A549 (cell line): ENCODE data around the gene CACTIN. TPM values are rescaled to one million over a fixed set of nuclear protein-coding genes. Genes with fewer than 3 reads are reported as not detected.

Experiments used
- ATAC-seq, 2 experiments: fragments of 200-7000 bp in 1 of 2; fragments of >200 bp in 1 of 2; cut with Nextera tagmentation in 1 of 2; cut with Tn5 transposase in 1 of 2; 3 replicates each; pipeline versions ENCODE4 v1.8.0 to v1.9.1; 2018 to 2020; ENCODE audit warnings: mild to moderate bottlenecking in 1 of 2, moderate library complexity in 1 of 2
- CTCF ChIA-PET: fragments of 300-600 bp; sonication (Branson Sonifier 250); formaldehyde crosslinking; extraction: SDS; loops from one replicate; lab custom pipeline; 2021; ENCODE audit warnings: antibody characterized with exemption, inconsistent platforms; lab: Yijun Ruan, JAX
- POLR2A ChIA-PET: fragments of 350-600 bp; formaldehyde crosslinking; extraction: SDS; loops from one replicate; lab custom pipeline; 2021; ENCODE audit warnings: antibody characterized with exemption, inconsistent platforms; lab: Yijun Ruan, JAX
- DNase-seq, 2 experiments: peaks; one replicate each; pipeline versions ENCODE4 v3.0.0 to v3.0.0-alpha.2; 2011 to 2016; ENCODE audit warnings: low read depth in 1 of 2, low spot score in 1 of 2
- FAIRE-seq: peaks from 2 replicates; lab custom pipeline; 2011; peaks lifted over from hg19 to GRCh38; lab: Jason Lieb, UNC
- H3K27ac ChIP-seq, 2 experiments: fragments of >200 bp; sonication (Bioruptor Twin); formaldehyde crosslinking; 3 replicates each; pipeline ENCODE4 v1.5.1; 2016 to 2017
- H3K4me1 ChIP-seq: fragments of >200 bp; sonication (Bioruptor Twin); formaldehyde crosslinking; 3 replicates; pipeline ENCODE4 v1.6.1; 2016
- H3K4me2 ChIP-seq: fragments of >200 bp; sonication (Bioruptor Twin); formaldehyde crosslinking; 3 replicates; pipeline ENCODE4 v1.6.1; 2016
- H3K4me3 ChIP-seq: fragments of >200 bp; sonication (Bioruptor Twin); formaldehyde crosslinking; 3 replicates; pipeline ENCODE4 v1.5.1; 2016
- H3K9me3 ChIP-seq: fragments of >200 bp; sonication (Bioruptor Twin); formaldehyde crosslinking; 3 replicates; pipeline ENCODE4 v1.6.1; 2016
- BCL3 ChIP-seq: fragments of >200 bp; sonication (Bioruptor Twin); formaldehyde crosslinking; IDR thresholded peaks from 3 replicates; pipeline ENCODE4 v1.6.1; 2016
- CEBPB ChIP-seq, 2 experiments: fragments of >200 bp in 1 of 2; sonication (Bioruptor Twin) in 1 of 2; formaldehyde crosslinking in 1 of 2; IDR thresholded peaks; 2 replicates each; pipeline ENCODE4 v1.6.1; 2012 to 2016
- CTCF ChIP-seq: fragments of >200 bp; sonication (Bioruptor Twin); formaldehyde crosslinking; IDR thresholded peaks from 3 replicates; pipeline ENCODE4 v1.5.1; 2016
- FOSB ChIP-seq: fragments of 250-450 bp; sonication (Bioruptor Pico); IDR thresholded peaks from 2 replicates; pipeline ENCODE4 v1.5.0; 2020; ENCODE audit warnings: mild to moderate bottlenecking, moderate library complexity
- HDAC2 ChIP-seq: fragments of 200-600 bp; sonication (generic); IDR thresholded peaks from 2 replicates; pipeline ENCODE4 v1.6.1; 2016
- HMGXB4 ChIP-seq: fragments of 250-450 bp; sonication (Bioruptor Pico); IDR thresholded peaks from 2 replicates; pipeline ENCODE4 v1.5.0; 2021; ENCODE audit warnings: mild to moderate bottlenecking, moderate library complexity, borderline replicate concordance
- HOXB13 ChIP-seq: fragments of 250-450 bp; sonication (Bioruptor Pico); IDR thresholded peaks from 2 replicates; pipeline ENCODE4 v1.5.0; 2020; ENCODE audit warnings: low read depth, mild to moderate bottlenecking, moderate library complexity
- JUNB ChIP-seq: fragments of >200 bp; sonication (Bioruptor Twin); formaldehyde crosslinking; IDR thresholded peaks from 2 replicates; pipeline ENCODE4 v1.6.1; 2016
- MAFK ChIP-seq: fragments of 450-650 bp; IDR thresholded peaks from 2 replicates; pipeline ENCODE4 v1.6.1; 2014; ENCODE audit not compliant: partially characterized antibody
- MYC ChIP-seq: IDR thresholded peaks from 2 replicates; pipeline ENCODE4 v1.6.1; 2012; ENCODE audit warnings: mild to moderate bottlenecking, inconsistent platforms, low read length, improper control_type of control experiment, borderline replicate concordance
- SMC3 ChIP-seq: fragments of >200 bp; sonication (Bioruptor Twin); formaldehyde crosslinking; IDR thresholded peaks from 3 replicates; pipeline ENCODE4 v1.6.1; 2018; ENCODE audit warnings: inconsistent platforms
- WGBS: methylation state at CpG from one replicate; pipeline ENCODE4 v1.1.6; 2017; ENCODE audit errors: missing lambda C conversion rate; 5-methylcytosine and 5-hydroxymethylcytosine counted together
- polyA plus RNA-seq, 4 experiments: library from polyadenylated mRNA; depleted of rRNA in 3 of 4; stranded (reverse); fragments of >200 nt; fragmentation: RNase III in 1 of 4; extraction: RNeasy Plus Mini Kit Qiagen cat#74134 plus additional on column Dnase treatment in 1 of 4; gene quantifications; 2 replicates in 3 of 4; 3 replicates in 1 of 4; pipeline ENCODE4 v1.2.3, GENCODE V29; 2011 to 2017

The CACTIN gene
- polyA plus RNA-seq, 2 of the 4 experiments (the other 2 are of a cell fraction) = 8.3 to 14.9 TPM

- TF ChIP-seq HOXB13 (CRISPR knock-in tag) = no peak
These were observed at the start of gene CACTIN (continued) for GRCh38 chr19:3626473-3627350.

- no peak overlapping the region for H3K4me2 ChIP-seq
- TF ChIP-seq BCL3 = no peak
- no peak overlapping the region for H3K27ac ChIP-seq
- 87% methylated on average over 13 of the region's 13 CpGs for WGBS
- no peaks in the 10 kb centered on the region for H3K9me3 ChIP-seq
- no peak overlapping the region for H3K4me3 ChIP-seq
- CTCF ChIA-PET = interaction anchor here (1.0 to 1.1 kb wide), 2 partner anchors 9 to 10 kb away, joined by 5 read pairs; no protein-coding TSS in a partner anchor
- POLR2A ChIA-PET = no interaction called here
- DNase-seq = no peak
- FAIRE-seq = no peak
- H3K4me1 ChIP-seq = peaks cover 15% of the 10 kb centered on the region
- ATAC-seq = no peak
These were observed 48.4 kb upstream of the CACTIN start for GRCh38 chr19:3674784-3675543.

GRCh38 chr19:3673506-3674439 lies 47.2 kb upstream of the CACTIN start:
- Histone ChIP-seq H3K4me2 (no peak overlapping the region), H3K4me3 (no peak overlapping the region), H3K27ac (no peak overlapping the region), H3K9me3 (no peaks in the 10 kb centered on the region), H3K4me1 (peaks cover 19% of the 10 kb centered on the region)
- CTCF ChIA-PET = interaction anchor here (1.0 to 1.1 kb wide), 2 partner anchors 7 to 9 kb away, joined by 5 read pairs; no protein-coding TSS in a partner anchor
- POLR2A ChIA-PET = no interaction called here
- ATAC-seq (no peak), DNase-seq (no peak), FAIRE-seq (no peak)
- no peak for TF ChIP-seq JUNB
- TF ChIP-seq SMC3 = no peak
- TF ChIP-seq HDAC2 = no peak
- no peak for TF ChIP-seq BCL3
- no peak for TF ChIP-seq MYC
- no peak for TF ChIP-seq CEBPB (IDR thresholded peaks at IDR 0.05)
- TF ChIP-seq FOSB (CRISPR knock-in tag) = no peak
- TF ChIP-seq CTCF = no peak
- no peak for TF ChIP-seq HMGXB4
- TF ChIP-seq MAFK = no peak
- 95% methylated on average over 15 of the region's 34 CpGs for WGBS
